GM19438 (cell line): ENCODE data around the gene CLPTM1L.
"Not testable (repeated sequence)": the region's sequence is repeated elsewhere in the genome, so short reads cannot be mapped to it uniquely, and the experiment has no call there.

Source experiments
- ATAC-seq: cut with Tn5 transposase; IDR thresholded peaks from one replicate; pipeline ENCODE4 v1.9.1; 2021; ENCODE audit warnings: low read depth; ENCODE audit not compliant: unreplicated experiment

The CLPTM1L gene

GRCh38 chr5:1380910-1381309, 36.0 kb upstream of the CLPTM1L start:
- no peak for ATAC-seq

DNA sequence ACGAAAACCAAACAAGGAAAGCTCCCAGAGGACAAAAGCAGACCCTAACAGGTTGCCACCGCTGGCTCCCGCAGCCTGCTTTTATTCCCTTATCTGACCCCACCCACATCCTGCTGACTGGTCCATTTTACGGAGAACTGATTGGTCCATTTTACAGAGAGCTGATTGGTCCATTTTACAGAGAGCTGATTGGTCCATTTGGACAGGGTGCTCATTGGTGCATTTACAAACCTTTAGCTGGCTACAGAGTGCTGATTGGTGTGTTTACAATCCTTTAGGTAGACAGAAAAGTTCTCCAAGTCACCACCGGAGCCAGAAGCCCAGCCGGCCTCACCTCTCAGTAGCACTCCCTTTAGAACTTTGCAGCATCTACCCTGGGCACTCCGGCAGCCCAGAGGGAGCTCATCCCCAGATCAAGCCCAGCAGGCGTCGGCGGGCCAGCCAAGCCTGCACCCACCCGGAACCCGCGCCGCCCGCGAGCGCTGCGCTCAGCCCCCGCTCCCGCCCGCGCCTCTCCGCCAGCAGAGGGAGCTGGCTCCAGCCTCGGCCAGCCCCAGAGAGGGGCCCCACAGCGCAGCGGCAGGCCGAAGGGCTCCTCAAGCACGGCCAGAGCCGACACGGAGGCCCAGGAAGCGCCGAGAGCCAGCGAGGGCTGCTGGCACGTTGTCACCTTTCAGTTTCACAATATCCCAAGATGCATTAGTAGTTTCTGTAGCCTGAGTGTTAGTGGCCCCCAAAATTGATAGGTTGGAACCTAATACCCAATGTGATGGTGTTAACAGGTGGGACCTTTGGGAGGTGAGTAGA, 35.3 kb upstream of the CLPTM1L start:
- peak; percentile 89 for ATAC-seq

DNA sequence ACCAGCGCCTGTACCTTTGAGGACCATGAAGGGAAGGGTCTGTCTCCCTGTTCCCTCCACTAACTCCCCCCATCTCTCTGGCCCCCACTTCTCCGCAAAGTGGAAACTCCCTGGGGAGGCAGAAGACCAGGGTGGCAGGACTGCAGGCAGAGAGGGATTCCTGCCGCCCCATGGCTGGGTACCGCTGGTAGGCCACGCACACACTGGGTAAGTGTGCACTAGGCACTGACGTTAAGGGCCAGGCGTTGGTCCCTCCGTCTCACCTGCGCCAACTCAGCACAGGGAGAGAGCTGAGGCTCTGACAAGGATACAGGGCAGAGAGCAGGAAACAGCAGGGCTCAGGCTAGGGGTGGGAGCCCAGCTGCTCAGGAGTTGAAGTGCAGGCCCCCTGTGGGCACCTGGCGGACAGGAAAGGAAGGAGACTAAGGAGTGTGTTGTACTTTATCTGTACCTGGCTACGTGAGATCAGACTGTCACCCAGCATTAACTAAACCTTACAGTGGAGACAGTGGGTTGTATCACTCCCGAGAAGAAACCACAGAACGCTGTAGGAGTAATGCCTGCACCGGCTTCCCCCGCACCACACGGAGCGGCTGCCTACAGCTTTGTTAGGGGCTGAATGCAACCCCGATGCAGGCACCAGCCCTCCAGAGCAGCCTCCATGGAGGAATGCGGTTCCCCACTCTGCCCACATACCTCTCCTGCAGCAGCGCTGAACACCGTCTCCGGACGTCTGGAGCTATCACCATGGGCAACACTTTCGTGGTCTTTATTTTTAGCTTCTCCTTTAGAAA, 34.2 kb upstream of the CLPTM1L start:
- ATAC-seq, result no peak

DNA sequence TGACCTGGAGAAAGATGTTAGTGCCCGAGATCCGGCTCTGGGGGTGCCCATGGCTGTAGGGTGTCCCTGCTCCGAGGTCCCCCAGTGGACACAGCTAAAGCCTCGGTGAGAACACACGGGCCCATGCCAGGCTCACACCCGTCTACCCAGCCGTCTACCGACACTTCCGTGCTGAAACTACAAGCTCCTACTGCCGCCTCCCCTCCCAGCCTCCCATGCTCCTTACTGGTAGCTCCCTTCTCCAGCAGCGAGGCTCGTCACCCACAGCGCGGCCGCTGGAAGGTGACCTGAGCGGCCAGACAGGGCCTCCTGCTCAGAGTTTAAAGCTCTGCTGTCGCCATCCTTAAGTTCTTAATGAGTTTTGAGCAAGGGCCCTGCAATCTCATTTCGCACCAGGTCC, 33.2 kb upstream of the CLPTM1L start:
- ATAC-seq, result no peak

DNA sequence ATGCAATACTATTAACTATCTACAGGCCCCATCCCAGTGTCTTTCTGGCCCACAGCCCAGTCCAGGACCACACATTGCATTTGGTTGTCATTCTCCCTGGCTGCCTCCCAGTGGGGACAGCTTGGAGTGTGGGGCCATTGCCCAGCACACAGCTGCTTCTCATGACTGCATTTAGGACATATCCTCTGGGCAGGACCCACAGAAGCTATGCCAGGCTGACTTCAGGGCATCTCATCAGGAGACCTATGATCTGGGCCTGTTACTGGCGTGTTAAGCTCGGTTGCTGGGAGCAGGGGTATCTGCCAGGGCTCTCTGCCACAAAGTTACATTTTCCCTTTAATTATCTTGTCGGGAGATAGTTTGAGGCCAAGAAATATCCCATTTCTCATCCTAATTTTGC, 32.1 kb upstream of the CLPTM1L start:
- no peak for ATAC-seq

GRCh38 chr5:1375871-1376810, 31.2 kb upstream of the CLPTM1L start:
- no peak for ATAC-seq

DNA sequence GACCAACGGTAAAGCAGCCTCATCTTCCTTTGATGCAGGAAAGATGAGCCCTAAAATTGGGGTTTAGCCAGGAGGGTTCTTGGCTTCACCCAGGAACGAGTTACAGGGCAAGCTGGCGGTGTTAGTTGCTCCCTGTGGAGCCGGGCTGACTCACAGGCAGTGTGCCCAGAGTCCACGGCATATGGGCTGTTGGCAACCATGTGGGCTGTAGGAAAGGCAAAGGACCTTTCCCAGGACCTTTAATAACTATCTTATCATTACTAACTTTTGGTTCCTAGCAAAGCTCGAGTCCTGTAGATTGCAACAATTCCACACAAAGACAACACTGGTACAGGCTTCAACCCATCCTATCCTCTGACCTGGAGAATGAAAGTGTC, 29.8 kb upstream of the CLPTM1L start:
- no peak for ATAC-seq

DNA sequence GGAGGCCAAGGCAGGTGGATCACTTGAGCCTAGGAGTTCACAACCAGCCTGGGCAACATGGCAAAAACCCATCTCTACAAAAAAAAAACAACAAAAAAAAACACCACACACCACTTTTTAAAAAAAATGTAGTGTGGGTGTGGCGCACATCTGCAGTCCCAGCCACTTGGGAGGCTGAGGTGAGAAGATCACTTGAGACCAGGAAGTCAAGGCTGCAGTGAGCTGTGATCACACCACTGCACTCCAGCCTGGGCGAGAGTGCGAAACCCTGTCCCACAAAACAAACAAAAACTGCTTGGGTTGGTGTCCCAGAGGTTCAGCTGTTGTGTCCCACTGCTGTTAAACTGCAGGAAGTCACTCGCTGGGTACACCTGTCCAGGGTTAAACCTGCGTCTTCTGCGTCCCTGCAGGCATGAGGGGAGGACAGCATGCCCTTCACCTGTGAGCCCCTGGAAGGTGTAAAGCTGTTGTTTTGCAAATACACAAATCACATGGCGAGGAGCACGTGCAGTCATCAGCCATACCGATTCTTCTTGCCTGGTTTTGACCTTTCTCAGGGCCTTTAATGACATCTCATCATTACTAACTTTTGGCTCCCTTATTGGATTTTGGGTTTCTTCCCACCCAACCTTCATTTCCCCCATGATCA, 29.3 kb upstream of the CLPTM1L start:
- ATAC-seq, result no peak

DNA sequence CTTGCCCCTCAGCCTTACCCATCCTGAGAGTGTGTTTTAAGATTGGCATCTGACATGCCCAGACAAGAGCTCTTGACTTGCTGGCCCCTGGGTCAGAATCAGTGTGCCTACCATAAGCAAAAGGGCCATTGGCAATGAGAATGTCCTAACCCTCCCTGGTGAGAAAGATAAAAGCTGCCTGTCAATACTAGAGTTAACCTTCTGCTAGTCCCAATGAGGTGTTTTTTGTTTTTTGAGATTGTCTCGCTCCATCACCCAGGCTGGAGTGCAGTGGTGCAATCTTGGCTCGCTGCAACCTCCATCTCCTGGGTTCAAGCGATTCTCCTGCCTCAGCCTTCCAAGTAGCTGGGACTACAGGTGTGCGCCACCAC, 27.1 kb upstream of the CLPTM1L start:
- ATAC-seq, result not testable (repeated sequence)

GRCh38 chr5:1371218-1371971, 26.5 kb upstream of the CLPTM1L start:
- ATAC-seq, result no peak

DNA sequence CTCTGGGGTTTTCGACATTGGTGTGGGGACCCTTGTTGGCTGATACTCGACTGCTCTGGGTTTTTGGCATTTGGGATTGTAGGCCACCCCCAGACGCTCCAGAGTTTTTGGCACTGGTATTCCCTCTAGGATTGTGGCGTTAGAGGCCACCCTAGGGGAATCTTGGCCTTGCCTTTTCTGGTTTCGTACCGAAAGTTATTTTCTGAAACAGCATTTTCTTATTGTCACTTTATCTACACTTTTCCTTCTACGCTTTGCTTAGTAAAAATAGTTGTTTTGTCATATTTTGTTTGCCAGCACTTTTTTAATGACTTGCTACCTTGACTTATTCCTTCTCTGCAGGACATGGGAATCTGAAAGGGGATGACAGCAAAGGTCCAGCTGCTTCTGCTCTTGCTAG, 25.1 kb upstream of the CLPTM1L start:
- no peak for ATAC-seq

- no peak for ATAC-seq
These were observed 23.9 kb upstream of the CLPTM1L start for GRCh38 chr5:1368756-1369155.

DNA sequence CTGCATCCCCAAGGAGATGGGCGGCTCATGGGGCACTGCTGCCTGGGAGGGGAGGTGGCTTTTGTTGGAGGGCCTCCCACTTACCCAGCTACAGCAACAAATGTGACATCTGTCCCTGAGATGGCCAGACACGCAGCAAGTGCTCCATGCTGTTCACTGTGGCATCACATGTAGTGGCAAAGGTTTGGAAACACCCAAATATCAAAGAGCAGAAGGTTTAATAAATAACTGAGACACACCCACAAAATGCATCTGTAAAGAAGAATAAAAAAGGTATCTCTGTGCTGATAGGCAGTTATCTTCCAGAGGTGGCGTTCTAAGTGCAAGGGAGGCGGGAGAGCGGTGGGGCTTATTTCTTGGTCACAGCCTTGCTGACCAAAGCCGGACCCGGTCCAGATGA, 23.3 kb upstream of the CLPTM1L start:
- ATAC-seq, result no peak

GRCh38 chr5:1367149-1367548, 22.2 kb upstream of the CLPTM1L start:
- no peak for ATAC-seq

- peak; percentile 77 for ATAC-seq
These were observed 21.6 kb upstream of the CLPTM1L start for GRCh38 chr5:1366514-1366913.

GRCh38 chr5:1364211-1364610, 19.3 kb upstream of the CLPTM1L start:
- no peak for ATAC-seq

DNA sequence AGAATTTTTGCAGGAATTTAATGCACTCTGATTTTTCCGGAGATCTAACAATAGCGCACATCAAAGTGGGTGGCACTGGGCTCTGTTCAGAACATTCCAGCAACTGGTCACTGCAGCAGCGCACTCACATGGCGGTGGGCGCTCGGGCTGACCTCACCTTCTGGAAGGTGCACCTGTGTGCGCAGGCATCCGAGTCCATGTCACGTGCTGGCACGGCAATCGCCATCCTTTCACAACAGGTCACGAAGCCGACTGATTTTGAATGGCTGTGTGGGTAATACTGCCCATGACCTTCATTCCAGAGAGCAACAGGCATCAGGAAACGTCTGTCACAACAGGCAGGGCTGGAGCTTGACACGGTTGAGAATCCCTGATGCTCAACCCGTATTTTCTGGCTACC, 18.7 kb upstream of the CLPTM1L start:
- ATAC-seq, result no peak

DNA sequence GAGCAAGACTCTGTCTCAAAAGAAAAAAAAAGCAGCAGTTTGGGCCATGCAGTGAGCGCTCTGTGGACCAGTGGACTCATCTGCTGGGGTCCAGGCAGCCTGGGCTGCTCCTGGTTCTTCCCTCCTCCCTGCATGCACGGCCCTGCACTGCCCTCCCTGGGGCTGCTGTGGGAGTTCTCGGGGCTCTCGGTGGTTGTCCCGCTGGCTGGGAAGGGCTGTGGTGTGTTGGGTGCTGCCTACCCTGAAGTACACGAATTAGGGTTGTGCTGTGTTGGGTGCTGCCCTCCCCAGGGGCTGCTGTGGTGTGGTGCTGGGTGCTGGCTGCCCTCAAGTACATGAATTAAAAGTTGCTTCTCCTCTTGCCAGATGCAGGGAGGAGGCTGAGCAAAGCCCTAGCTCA, 18.3 kb upstream of the CLPTM1L start:
- no peak for ATAC-seq

GRCh38 chr5:1362242-1363015, 17.5 kb upstream of the CLPTM1L start:
- no peak for ATAC-seq
